NCI-H526 treated with DMSO at 0.1 percent for 48 hours (cell line): ENCODE measurements around the gene ASTE1.
"Not testable (repeated sequence)": the region's sequence is repeated elsewhere in the genome, so short reads cannot be mapped to it uniquely, and the experiment has no call there.

Experiments used
- DNase-seq: peaks from one replicate; lab custom pipeline; 2025; lab: John Stamatoyannopoulos, UW

The ASTE1 gene

DNA sequence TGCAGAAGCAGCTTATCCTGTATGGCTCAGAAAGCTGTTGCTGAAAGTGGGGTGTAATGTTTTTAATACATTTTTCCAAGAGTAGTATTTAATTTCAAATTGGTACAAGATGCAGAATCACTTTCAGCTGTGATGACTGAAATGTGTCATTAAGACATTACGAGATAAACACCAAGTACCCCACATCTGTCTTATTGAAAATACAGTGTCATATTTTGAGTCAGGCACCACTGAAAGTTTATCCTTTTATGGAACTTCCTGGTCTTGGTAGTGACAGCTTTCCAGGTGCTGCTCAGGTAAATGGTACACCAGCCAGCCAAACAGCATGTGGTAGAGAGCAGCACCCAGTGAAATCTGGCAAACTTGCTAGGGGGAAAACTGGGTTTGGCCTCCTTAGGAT is 16.9 kb downstream of the ASTE1 start:
- no peak for DNase-seq

DNA sequence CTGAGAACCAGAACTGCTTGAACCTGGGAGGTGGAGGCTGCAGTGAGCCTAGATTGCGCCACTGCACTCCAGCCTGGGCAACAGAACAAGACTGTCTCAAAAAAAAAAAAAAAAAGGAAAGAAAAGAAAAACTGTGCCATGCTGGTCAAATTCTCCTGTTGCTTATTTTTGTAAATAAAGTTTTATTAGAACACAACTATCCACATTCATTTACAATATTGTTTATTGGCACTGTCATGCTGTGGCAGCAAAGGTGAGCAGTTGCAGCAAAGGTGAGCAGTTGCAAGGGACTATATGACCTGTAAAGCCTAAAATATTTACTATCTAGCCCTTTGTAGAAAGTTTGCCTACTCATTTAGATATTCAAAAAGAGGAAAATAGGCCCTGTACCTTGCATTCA is 18.3 kb downstream of the ASTE1 start:
- DNase-seq = no peak

DNA sequence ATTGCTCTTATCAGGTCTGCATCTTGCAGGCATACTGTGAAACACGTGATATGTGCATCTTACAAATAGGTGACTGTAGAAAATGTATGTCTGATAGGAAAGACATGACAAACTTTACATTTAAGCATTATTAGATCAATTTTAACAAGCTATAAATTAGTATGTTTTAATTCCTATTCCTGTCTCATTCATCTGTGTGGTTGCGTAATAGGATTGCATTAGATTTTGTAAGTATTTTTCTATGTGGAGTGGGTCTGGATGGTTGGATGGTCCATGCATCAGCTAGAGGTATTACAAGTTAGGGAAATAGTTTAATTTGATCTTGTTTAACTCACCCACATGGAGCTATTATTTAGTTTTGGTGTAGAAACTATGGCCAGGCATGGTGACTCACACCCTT is 18.8 kb downstream of the ASTE1 start:
- DNase-seq = no peak

DNA sequence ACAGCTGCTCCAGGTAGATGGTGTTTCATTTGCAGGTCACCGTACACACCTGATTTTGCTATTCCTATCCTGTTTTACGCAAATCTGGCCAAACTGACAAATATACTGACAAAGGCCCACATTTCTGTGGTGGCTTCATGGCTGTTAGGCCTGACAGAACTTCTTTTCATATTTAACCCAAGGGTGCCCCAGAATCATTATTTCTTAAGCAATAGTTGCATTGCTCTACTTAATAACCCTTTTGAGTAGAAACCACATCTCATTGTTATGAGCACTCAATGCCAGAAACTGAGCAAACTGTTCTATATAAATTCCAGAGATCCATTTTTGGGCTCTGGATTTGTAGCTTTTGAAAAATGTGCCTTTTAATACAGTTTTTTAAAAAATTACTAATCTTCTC is 19.4 kb downstream of the ASTE1 start:
- DNase-seq = no peak

DNA sequence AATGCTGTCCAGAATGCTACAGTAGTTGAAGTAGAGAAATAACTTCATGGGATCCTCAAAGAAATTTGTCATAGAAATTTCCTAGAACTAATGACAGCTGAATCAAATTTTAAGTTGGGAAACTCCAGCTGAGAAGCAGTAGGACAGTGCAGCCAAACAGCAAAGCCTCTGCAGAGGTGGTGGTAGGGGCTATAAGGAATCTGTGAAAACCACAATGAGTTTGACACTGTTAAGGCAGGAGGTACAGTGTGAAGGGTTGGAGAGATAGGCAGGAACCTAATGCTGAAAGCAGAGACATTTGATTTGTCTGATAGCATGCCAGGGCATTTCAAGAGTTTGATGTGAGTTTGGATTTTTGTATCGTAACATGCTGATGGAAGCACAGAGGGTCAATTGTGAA is 22.0 kb downstream of the ASTE1 start:
- no peak for DNase-seq

DNA sequence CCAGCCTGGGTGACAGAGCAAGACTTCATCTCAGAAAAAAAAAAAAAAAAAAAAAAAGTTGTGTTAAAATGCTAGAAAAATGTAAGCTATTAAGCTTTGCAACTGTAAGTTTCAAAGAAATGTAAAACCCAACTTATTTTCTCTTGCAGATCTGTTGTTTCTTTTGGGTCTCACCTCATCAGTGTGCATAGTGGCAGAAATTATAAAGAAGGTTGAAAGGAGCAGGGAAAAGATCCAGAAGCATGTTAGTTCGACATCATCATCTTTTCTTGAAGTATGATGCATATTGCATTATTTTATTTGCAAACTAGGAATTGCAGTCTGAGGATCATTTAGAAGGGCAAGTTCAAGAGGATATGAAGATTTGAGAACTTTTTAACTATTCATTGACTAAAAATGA is 25.6 kb downstream of the ASTE1 start:
- DNase-seq = no peak

DNA sequence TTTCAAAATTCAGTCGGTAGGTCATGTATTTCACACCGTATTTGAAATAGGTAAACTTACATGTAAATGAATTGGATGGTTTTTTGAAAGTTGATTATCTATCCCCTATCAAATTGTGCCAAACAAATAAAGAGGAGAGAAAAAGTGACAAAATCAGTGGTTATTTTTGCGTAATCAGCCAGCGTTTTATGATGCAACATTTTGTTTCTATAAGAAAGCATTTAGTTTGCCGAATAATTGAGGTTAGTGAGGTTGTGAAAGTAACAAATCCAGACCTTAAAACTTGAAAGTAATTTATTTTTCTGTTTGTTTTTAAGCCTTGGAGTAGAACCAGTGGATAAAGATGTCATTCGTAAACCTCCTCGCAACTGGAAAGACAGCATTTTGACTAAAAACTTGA is 29.3 kb downstream of the ASTE1 start:
- no peak for DNase-seq

DNA sequence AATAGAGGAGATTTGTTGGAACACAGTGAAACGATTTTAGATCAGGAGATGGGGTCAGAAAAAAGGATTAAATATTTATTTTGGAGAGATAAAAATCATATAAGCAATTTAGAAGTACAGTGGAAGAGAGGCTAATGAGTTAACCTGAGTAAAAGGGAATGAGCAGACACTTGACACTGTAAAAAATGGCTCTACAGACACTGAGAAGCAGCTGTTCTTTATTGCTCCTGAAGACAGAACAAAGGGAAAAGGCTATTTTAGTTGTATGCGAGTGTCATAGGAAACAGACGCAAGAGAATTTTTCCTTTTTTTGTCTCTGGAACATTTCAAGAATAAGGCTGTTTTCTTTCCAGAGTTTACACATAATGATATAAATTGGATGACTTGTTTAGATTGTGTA is 34.3 kb downstream of the ASTE1 start:
- no peak for DNase-seq

DNA sequence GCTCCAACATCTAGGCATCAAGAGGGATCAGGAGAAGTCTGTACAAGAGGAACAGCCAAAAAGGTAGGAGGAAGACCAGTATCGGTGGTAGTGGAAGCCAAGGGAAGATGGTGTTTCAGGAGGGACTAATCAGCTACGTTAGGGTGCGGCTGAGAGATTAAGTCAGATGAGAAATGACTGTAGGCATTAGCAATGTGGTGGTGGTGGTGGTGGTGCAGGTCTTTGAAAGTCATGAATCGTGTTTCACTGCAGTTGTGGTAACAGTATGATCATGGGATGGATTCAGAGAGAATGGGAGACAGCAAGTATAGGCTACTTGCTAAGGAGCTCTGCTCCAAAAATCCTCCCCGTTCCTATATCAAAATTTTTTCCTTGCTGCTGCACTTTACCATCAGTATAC is 35.5 kb downstream of the ASTE1 start:
- DNase-seq = no peak

DNA sequence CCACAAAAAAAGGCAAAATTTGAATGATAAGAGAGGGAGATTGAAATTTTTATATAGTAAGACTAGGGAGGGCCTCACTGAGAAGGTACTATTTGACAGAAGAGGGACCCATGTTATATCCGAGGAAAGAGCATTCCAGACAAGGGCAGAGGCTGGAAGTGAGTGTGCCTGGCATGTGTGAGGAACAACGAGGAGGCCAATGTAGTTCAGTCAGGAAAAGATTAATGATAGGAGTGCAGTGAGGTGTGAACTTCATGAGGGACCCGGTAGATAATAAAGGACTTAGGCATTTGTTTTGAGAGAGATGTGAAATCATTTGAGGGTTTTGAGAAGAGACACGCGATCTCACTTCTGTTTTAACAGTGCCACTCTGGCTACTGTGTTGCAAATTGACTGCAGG is 36.3 kb downstream of the ASTE1 start:
- DNase-seq = no peak

DNA sequence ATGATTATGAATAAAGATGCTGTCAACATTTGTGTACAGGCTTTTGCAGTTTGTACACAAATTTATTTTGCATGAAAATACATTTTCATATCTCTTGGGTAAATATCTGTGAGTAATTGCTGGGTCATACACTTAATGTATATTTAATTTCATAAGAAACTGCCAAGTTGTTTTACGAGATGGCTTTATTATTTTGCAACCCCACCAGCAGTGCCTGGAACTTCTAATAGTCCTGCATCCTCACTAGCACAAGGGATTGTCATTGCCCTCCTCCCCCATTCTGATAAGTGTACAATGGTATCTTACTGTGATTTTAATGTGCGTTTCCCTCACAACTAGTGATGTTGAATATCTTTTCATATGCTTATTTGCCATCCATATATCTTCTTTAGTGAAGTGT is 45.2 kb downstream of the ASTE1 start:
- no peak for DNase-seq

DNA sequence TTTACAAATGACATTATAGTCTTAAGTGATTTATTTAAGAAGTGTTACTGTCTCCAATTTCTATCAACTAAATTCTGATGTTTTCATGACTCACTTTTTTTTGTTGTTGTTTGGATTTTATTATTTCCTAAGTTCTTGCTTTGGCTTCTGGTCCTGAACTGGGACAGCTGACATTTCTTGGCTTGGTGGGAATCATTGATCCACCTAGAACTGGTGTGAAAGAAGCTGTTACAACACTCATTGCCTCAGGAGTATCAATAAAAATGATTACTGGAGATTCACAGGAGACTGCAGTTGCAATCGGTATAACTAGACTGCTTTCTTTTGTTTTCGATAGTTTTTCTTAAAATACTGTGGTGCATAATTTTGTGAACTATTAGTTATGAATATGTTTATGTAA is 47.5 kb downstream of the ASTE1 start:
- no peak for DNase-seq

DNA sequence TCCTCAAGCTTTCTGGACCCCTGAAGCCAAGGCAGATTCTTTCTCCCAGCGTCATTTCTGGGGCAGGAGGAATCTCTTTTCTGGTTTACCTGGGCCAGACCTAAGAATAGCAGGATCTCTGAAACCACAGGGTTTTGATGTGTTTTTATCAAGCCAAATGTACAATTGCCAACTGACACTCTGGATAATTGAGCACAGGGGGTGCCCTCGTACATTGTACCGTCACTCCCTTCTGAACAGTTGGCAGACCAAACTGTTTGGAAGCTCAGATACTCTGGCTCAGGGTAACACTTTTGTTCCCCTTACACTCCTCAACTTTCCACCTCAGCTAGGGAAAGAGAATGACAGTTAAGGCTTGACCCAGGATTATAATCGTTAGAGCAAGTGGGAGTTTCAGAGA is 49.9 kb downstream of the ASTE1 start:
- DNase-seq = no peak

DNA sequence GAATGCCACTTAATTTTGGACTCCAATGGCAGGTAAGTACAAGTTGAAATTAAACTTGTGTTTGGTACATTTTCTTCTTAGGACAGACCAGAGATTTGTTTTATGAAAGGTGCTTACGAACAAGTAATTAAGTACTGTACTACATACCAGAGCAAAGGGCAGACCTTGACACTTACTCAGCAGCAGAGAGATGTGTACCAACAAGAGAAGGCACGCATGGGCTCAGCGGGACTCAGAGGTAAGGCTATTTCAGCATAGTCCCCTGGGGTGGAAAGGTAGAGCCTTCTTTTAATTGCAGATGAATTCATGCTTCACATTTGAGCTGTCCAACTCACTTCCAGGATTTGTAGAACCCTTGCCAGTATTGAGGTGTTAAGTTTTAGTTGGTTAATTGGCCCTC is 51.4 kb downstream of the ASTE1 start:
- no peak for DNase-seq

DNA sequence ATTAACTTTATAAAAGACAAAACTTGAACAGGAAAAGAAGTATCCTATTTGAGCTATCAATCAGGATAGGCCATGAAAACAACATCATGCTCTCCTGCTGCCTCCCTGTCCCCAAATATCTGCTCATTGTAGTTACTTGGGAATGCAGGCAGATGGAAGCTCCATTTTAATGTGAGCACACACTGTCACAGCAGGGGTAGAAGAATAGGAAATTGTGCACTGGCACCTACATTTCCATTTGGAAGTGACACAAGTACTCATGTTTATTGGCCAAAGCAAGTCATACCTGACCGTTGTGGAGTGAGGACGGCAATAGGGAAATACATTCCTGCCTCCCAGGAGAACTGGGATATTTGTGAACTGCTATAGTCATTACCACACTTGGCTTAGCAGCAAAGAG is 52.4 kb downstream of the ASTE1 start:
- no peak for DNase-seq

DNA sequence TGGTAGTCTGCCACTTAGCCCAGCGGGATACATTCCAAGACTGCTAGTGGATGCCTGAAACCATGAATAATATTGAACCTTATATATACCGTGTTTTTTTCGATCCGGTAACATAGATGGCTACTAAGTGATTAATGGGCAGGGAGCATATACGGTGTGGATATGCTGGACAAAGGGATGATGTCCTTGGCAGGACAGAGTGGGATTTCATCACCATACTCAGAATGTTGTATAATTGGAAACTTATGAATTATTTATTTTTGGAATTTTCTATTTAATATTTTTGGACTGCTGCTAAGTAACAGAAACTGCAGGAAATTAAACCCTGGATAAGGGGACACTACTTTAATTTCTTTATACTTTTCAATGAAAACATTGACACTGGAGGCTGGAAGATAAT is 53.2 kb downstream of the ASTE1 start:
- no peak for DNase-seq

DNA sequence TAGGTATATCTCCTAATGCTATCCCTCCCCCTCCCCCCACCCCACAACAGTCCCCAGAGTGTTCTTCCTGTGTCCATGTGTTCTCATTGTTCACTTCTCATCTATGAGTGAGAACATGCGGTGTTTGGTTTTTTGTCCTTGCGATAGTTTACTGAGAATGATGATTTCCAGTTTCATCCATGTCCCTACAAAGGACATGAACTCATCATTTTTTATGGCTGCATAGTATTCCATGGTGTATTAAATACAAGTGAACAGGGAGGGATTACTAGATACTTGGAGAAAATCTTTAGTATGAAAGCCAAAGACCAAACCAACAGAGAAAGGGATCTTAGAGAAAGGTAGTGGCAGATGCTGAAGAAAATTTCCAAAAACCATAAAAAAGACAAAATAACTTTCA is 54.0 kb downstream of the ASTE1 start:
- not testable (repeated sequence) for DNase-seq

DNA sequence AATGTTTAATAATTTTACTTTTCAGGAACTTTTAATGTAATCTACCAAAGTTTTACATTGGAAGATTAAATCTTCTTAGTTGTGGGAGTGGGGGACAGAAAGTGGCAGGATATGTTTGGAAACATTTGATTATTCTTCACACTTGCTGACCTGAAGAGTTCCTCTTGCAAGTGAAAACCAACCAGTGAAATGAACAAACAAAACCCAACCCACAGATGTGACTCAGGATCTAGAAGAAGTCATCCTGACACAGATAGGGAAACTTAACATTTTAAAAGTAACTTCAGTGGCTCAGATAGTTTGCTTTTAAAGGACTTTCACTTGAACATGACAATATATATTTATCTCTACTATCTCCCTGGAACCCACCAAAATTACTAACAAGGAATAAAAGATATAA is 55.4 kb downstream of the ASTE1 start:
- no peak for DNase-seq

DNA sequence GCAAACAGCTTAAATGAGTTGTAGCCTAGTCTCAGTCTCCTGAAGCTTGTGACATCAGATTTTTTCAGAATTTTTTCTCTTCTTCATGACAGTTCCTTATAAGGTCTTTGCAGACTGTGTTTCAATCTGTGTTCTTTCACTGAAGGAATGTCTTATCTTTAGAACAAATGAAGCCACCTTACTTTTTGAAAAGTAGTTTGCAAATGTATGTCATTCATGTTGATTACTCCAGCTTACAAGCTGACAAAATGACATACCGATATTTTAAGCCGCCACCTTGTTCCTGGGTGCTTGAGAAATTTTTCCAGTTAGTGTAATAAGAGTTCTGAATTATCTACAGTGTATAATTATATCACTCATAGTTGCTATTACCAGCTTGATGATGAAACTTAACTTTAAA is 57.0 kb downstream of the ASTE1 start:
- no peak for DNase-seq

DNA sequence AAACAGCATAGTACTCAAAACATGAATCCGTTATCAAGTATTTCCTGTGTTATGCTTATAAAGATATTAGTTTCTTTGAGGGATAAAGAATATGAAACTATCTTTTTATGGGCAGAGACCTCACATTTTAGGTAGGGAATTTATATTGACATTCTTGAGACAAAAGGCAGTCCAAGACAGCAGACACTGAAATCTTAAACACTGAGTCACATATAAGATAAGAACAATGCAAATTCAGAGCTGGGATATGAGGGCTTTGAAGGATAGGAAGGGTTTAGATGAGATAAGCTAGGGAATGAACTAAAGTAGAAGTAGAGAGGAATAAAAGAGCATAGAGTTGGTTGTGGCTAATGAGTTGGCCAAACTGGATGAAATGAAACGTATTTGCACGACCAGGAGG is 58.4 kb downstream of the ASTE1 start:
- no peak for DNase-seq

DNA sequence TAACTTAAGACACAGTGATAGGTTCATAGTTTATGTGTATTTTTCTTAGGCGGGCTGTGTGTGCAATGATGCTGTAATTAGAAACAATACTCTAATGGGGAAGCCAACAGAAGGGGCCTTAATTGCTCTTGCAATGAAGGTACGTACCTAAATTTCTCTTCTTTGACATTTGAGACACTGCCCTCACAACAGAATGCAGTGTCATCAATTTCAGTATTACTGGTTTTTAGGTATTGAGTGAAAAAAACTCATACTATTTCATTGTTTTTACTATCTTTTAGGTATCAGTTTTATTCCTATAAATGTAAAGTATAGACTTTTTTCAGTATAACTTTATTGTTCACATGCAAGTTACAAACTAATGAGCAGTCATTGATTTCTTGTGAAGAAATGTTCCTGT is 59.3 kb downstream of the ASTE1 start:
- no peak for DNase-seq

DNA sequence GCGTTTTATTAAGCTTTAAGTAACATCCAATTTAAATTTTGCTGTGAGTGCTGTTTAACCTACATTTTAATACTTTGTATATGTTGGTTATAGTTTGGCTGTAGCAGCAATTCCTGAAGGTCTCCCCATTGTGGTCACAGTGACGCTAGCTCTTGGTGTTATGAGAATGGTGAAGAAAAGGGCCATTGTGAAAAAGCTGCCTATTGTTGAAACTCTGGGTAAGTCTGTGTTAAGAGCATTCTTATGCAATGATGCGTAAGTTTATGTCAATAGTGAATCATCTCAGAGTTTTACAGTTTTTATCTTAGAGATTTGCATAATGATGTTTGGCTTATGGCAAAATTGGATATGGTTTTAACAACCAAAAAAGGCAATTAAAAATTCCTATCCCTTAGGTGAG is 62.7 kb downstream of the ASTE1 start:
- no peak for DNase-seq
